Measurements from ENCODE around the gene MLLT3.

The MLLT3 gene

DNA sequence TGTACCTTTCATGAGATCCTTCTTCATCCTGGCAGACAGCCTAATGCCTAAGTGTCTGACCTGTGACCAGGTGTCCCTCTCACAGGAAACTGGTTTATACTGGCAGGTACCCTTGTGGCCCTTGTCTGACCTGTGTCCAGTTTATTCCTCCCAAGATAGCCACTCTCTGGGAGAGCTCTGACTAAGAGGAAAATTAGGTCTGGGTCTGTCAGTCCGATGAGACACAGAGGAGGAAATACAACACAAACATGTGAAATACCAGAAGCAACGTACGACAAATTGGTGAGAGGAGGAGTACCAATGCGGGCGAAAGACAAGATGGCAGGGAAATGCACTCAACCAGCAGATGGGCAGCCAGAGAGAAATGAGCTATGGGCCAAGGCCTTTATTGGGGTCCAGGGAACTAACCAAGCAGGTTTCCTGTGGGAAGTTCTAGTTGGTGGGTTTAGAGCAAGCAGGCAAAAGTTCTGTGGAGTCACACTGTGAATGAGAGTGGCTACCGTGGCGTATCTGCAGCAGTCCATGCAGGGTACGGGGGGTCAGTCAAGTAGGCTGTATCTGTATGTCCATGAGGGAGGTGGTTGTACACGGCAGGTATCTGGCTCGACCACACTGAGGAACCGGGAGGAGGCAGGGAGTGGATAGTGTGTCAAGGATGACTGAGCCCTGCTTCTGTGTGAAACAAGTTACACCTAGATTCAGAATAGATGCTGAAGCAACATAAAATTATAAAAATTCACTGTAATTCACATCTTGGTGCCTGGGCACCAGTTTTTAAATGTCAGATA is 109.0 kb downstream of the MLLT3 start:
- TF ChIP-seq, protein P1, sequence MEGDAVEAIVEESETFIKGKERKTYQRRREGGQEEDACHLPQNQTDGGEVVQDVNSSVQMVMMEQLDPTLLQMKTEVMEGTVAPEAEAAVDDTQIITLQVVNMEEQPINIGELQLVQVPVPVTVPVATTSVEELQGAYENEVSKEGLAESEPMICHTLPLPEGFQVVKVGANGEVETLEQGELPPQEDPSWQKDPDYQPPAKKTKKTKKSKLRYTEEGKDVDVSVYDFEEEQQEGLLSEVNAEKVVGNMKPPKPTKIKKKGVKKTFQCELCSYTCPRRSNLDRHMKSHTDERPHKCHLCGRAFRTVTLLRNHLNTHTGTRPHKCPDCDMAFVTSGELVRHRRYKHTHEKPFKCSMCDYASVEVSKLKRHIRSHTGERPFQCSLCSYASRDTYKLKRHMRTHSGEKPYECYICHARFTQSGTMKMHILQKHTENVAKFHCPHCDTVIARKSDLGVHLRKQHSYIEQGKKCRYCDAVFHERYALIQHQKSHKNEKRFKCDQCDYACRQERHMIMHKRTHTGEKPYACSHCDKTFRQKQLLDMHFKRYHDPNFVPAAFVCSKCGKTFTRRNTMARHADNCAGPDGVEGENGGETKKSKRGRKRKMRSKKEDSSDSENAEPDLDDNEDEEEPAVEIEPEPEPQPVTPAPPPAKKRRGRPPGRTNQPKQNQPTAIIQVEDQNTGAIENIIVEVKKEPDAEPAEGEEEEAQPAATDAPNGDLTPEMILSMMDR (conservative IDR thresholded peaks at IDR 0.05; ENCODE audit: control insufficient read depth, insufficient read depth, low read depth, low read length) = no peak
- no peak for DNase-seq (ENCODE audit: low read depth)

DNA sequence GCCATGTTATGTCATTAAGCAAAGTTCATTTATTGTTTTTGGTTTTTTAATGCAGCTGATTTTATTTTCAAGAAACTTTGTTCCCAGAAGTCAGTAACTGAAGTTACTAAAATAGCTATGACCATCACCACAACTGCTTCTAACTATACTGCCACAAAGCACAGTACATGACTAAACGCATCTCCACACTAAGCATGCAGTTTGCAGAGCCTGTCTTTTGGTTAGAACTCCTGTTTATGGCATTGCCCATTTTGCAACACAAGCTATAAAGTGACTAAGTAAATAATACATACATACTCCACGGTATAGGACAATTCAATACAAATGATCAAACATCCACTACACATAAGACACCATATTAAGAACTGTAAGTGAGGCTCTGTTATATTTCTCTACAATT is 109.7 kb downstream of the MLLT3 start:
- TF ChIP-seq, protein P1 (conservative IDR thresholded peaks at IDR 0.05; ENCODE audit: control insufficient read depth, insufficient read depth, low read depth, low read length) = no peak
- no peak for DNase-seq (ENCODE audit: low read depth)
- no peak overlapping the region for H3K4me3 ChIP-seq (ENCODE audit: control insufficient read depth, low read depth, low read length)

More for the DNA sequence above, 109.0 kb downstream of the MLLT3 start:
- H3K4me3 ChIP-seq (ENCODE audit: control insufficient read depth, low read depth, low read length) = no peak overlapping the region

DNA sequence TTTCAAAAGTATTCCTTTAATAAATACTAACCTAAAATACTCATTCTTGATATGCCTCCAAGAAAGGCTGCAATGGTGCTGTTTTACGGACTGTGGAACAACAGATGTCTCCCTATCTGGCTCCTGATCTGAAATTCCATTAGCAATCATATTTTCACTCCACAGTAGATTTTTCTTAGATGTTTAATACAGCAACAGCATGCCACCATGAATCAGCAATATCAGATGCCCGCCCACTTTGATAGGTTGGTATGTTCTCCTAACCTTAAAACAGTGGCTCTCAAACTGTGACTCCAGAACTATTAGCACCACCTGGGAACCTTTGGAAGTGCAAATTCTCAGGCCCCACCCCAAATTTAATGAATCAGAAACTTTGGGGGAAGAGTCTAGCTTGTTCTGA is 110.2 kb downstream of the MLLT3 start:
- TF ChIP-seq, protein P1 (conservative IDR thresholded peaks at IDR 0.05; ENCODE audit: control insufficient read depth, insufficient read depth, low read depth, low read length) = no peak
- DNase-seq (ENCODE audit: low read depth) = peak; percentile 46
- H3K4me3 ChIP-seq (ENCODE audit: control insufficient read depth, low read depth, low read length) = no peak overlapping the region

DNA sequence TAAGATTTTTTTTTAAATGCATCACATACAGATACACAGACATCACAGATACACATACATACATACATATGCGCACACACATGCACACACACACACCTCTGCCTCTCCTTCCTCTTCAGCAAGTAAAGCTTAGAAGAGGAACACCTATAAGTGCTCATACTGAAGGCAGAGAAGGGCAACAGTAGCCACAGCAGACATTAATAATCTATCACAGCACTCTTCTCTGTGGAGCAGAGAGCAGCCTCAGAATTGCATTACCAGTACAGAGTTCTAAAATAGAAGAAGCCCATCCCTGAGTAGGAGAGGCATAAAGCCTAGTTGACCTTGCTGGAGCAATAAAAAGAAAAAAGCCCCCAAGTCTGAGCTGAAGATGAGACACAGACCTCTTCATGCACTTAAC is 110.6 kb downstream of the MLLT3 start:
- H3K4me3 ChIP-seq (ENCODE audit: control insufficient read depth, low read depth, low read length) = no peak overlapping the region
- DNase-seq (ENCODE audit: low read depth) = no peak
- TF ChIP-seq, protein P1 (conservative IDR thresholded peaks at IDR 0.05; ENCODE audit: control insufficient read depth, insufficient read depth, low read depth, low read length) = no peak

DNA sequence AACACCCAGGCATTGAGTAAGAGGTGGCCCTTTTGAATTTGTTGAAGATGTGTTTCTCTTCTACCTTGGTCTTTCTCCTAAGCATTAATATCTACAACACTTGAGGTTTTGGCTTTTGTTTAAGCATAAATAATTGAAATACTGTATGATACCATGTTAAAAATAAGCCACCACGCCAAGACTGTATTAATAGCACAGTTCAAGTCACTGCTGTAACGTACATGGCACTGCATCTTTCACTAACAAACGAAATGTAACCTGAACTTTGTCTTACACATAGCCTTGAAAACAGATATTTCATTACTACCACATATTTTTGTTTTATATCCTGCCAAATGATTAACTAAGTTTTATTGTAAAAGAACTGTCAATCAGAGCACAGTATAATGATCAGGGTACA is 112.8 kb downstream of the MLLT3 start:
- no peak for DNase-seq (ENCODE audit: low read depth)
- TF ChIP-seq, protein P1 (conservative IDR thresholded peaks at IDR 0.05; ENCODE audit: control insufficient read depth, insufficient read depth, low read depth, low read length) = no peak
- H3K4me3 ChIP-seq (ENCODE audit: control insufficient read depth, low read depth, low read length) = no peak overlapping the region

DNA sequence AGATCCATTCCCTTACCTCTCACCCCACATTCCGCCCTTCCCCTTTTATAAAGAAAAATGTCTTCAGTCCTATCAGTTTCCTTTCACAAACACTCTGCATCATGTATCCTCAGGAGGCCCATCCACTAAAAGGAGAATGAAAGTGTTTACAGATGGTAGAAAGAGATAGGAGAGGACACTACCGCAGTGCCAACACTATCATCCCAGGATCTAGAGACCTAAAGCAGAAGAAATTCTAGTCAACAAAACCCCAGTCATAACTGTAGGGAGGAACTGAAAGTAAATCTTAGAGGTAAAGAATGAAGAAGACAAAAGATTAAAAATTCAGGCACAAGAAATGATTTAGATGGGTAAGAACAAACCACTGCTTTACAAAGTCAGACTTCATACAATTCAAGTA is 114.1 kb downstream of the MLLT3 start:
- TF ChIP-seq, protein P1 (conservative IDR thresholded peaks at IDR 0.05; ENCODE audit: control insufficient read depth, insufficient read depth, low read depth, low read length) = no peak
- DNase-seq (ENCODE audit: low read depth) = no peak
- no peak overlapping the region for H3K4me3 ChIP-seq (ENCODE audit: control insufficient read depth, low read depth, low read length)

All from fibroblast of mammary gland (primary cell).